K562 (cell line): Measurements from ENCODE around the gene GAL3ST3. TPM values are rescaled to one million over a fixed set of nuclear protein-coding genes. Genes with fewer than 3 reads are reported as not detected.

Experiments
- AFF1 ChIP-seq, 2 experiments: fragments of 450-650 bp; IDR thresholded peaks; 2 replicates each; pipeline ENCODE4 v1.6.1; 2018; ENCODE audit warnings: mild to moderate bottlenecking in 2 of 2, low read depth in 1 of 2; ENCODE audit not compliant: partially characterized antibody in 2 of 2
- CHAMP1 ChIP-seq: fragments of 450-650 bp; IDR thresholded peaks from 2 replicates; pipeline ENCODE4 v1.6.1; 2016; ENCODE audit warnings: mild to moderate bottlenecking
- DLX4 ChIP-seq: fragments of 250-450 bp; sonication (Bioruptor Pico); IDR thresholded peaks from 2 replicates; pipeline ENCODE4 v1.6.1; 2021; ENCODE audit warnings: mild to moderate bottlenecking
- EGR1 ChIP-seq: fragments of 450-650 bp; conservative IDR thresholded peaks from 2 replicates; pipeline ENCODE4 v1.6.1; 2017; ENCODE audit warnings: mild to moderate bottlenecking
- EP300 ChIP-seq: IDR thresholded peaks from 2 replicates; pipeline ENCODE4 v1.6.1; 2012; ENCODE audit warnings: low read length, improper control_type of control experiment
- FOXK2 ChIP-seq, 2 experiments: fragments of 450-650 bp; IDR thresholded peaks in 1 of 2; conservative IDR thresholded peaks in 1 of 2; 2 replicates each; pipeline ENCODE4 v1.6.1; 2016; ENCODE audit warnings: low read depth in 2 of 2, mild to moderate bottlenecking in 1 of 2
- HMGN3 ChIP-seq: IDR thresholded peaks from 2 replicates; pipeline ENCODE4 v1.6.1; 2011; ENCODE audit warnings: borderline replicate concordance, low read depth, mild to moderate bottlenecking, mixed read lengths, low read length; ENCODE audit not compliant: insufficient read length; ENCODE audit errors: extremely low read depth
- MLLT1 ChIP-seq, 2 experiments: fragments of 450-650 bp; IDR thresholded peaks; 2 replicates each; pipeline ENCODE4 v1.6.1; 2016
- RBFOX2 ChIP-seq: fragments of 200-400 bp; formaldehyde crosslinking; IDR thresholded peaks from 2 replicates; pipeline ENCODE4 v1.6.1; 2017; ENCODE audit warnings: low read depth, mild to moderate bottlenecking, low read length, moderate library complexity
- SRSF1 ChIP-seq: fragments of 200-400 bp; formaldehyde crosslinking; IDR thresholded peaks from 2 replicates; pipeline ENCODE4 v1.6.1; 2017; ENCODE audit warnings: mild to moderate bottlenecking, low read depth, low read length, moderate library complexity
- ZBTB12 ChIP-seq: fragments of 250-450 bp; sonication (Bioruptor Pico); IDR thresholded peaks from 2 replicates; pipeline ENCODE4 v1.4.0; 2020
- ZBTB17 ChIP-seq: fragments of 450-650 bp; formaldehyde crosslinking; IDR thresholded peaks from 2 replicates; pipeline ENCODE4 v1.4.0; 2020; ENCODE audit warnings: mild to moderate bottlenecking
- ZBTB33 ChIP-seq: sonication (generic); formaldehyde crosslinking; IDR thresholded peaks from 2 replicates; pipeline ENCODE4 v1.8.1; 2023; ENCODE audit warnings: mild to moderate bottlenecking, missing genetic modification reagents
- ZNF143 ChIP-seq: sonication (generic); formaldehyde crosslinking; IDR thresholded peaks from 2 replicates; pipeline ENCODE4 v1.9.0; 2022; ENCODE audit warnings: mild to moderate bottlenecking, missing genetic modification reagents
- ZSCAN32 ChIP-seq: fragments of 450-650 bp; formaldehyde crosslinking; IDR thresholded peaks from 2 replicates; pipeline ENCODE4 v1.4.0; 2020; ENCODE audit warnings: mild to moderate bottlenecking, moderate library complexity
- polyA plus RNA-seq, 8 experiments: library from polyadenylated mRNA; depleted of rRNA in 4 of 8; stranded (reverse) in 5 of 8; unstranded in 3 of 8; fragments of >200 nt; fragmentation: Nextera tagmentation in 2 of 8; fragmentation: Illumina TruSeq in 1 of 8; extraction: Ambion mirVana in 2 of 8; extraction: Trizol in 1 of 8; gene quantifications; 2 replicates each; pipeline versions ENCODE4 v1.2.1 to v1.2.3, GENCODE V29; 2011 to 2014; ENCODE audit warnings: inconsistent platforms in 1 of 8, missing spikeins in 1 of 8
- total RNA-seq, 7 experiments: library from RNA; depleted of rRNA in 6 of 7; stranded (reverse); fragments of >200 nt in 6 of 7; fragmentation: Illumina TruSeq in 2 of 7; extraction: Trizol in 2 of 7; gene quantifications; 2 replicates each; pipeline versions ENCODE4 v1.2.1 to v1.2.3, GENCODE V29; 2011 to 2021; ENCODE audit warnings: low replicate concordance in 1 of 7

The GAL3ST3 gene
- total and polyA plus RNA-seq, 9 of the 15 experiments (the other 6 are each of a cell fraction or from before 2014, with no cell fraction given): not detected

GRCh38 chr11:66001942-66002647 lies 46.9 kb downstream of the GAL3ST3 start, which contains the start of the genes BANF1 and EIF1AD (continued):
- TF ChIP-seq SRSF1: no peak
- peak; percentile 66; the same call in 1 of the 2 replicates for TF ChIP-seq ZBTB33 (CRISPR knock-in tag)
- TF ChIP-seq ZSCAN32: no peak
- peak; percentile 57 to 92 for TF ChIP-seq AFF1 (IDR thresholded peaks at IDR 0.05; ENCODE audit: low read depth in 1 of 2, partially characterized antibody in 2 of 2)
- peak; percentile 81; the same call in 1 of the 2 replicates for TF ChIP-seq EGR1
- peak; percentile 64 for TF ChIP-seq EP300
- no peak; a peak in 1 of 4 replicates for TF ChIP-seq MLLT1 (IDR thresholded peaks at IDR 0.05)
- TF ChIP-seq ZBTB17 (CRISPR knock-in tag): peak; percentile 86
- TF ChIP-seq ZBTB12 (CRISPR knock-in tag): peak; percentile 52
- TF ChIP-seq CHAMP1: peak; percentile 76
- no peak for TF ChIP-seq HMGN3
- no peak for TF ChIP-seq DLX4 (CRISPR knock-in tag)
- TF ChIP-seq ZNF143 (CRISPR knock-in tag): peak; percentile 46; the same call in 1 of the 2 replicates
- TF ChIP-seq FOXK2 (conservative IDR thresholded peaks at IDR 0.05 in 1 of 2, IDR thresholded peaks at IDR 0.05 in 1 of 2; ENCODE audit: low read depth in 2 of 2): peak; percentile 94 to 95
- TF ChIP-seq RBFOX2: peak; percentile 87
